Measurements from ENCODE around the gene MORN5.

Gene MORN5

GRCh38 chr9:122193651-122194050 lies 33.9 kb downstream of the MORN5 start:
- H3K79me2 ChIP-seq, result no peaks in the 10 kb centered on the region
- H3K4me2 ChIP-seq (ENCODE audit: low read length), result no peak overlapping the region
- H3K4me1 ChIP-seq, result no peaks in the 10 kb centered on the region
- no peak overlapping the region for H2AFZ ChIP-seq
- no peak overlapping the region for H3K9ac ChIP-seq
- H3K36me3 ChIP-seq (ENCODE audit: control insufficient read depth, insufficient read depth, low read length), result no peaks in the 10 kb centered on the region
- no peak overlapping the region for H3K4me3 ChIP-seq (ENCODE audit: low read depth, low read length)
- H3K9me3 ChIP-seq (ENCODE audit: control insufficient read depth, low read length), result no peaks in the 10 kb centered on the region
- no peaks in the 10 kb centered on the region for H3K27me3 ChIP-seq (ENCODE audit: control insufficient read depth, insufficient read depth, low read length)
- no peak overlapping the region for H3K27ac ChIP-seq
- TF ChIP-seq CTCF (IDR thresholded peaks at IDR 0.05), result no peak

DNA sequence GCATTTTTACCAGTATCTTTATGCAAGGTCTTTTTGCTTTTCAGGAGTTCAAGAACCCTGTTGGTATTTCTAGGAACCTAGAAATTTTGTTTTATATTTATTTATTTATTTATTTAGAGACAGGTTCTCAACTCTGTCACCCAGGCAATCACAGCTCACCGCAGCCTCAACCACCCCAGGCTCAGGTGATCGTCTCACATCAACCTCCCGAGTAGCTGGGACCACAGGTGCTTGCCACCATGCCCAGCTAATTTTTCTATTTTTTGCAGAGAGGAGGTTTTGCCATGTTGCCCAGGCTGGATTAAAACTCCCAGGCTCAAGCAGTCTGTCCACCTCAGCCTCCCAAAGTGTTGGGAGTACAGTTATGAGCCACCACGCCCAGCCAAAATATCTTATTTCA lies 36.2 kb downstream of the MORN5 start:
- Histone ChIP-seq H3K27me3 (ENCODE audit: control insufficient read depth, insufficient read depth, low read length) (no peaks in the 10 kb centered on the region), H3K36me3 (ENCODE audit: control insufficient read depth, insufficient read depth, low read length) (no peaks in the 10 kb centered on the region), H3K79me2 (no peaks in the 10 kb centered on the region), H3K4me1 (no peaks in the 10 kb centered on the region), H2AFZ (no peak overlapping the region), H3K4me3 (ENCODE audit: low read depth, low read length) (no peak overlapping the region), H3K4me2 (ENCODE audit: low read length) (no peak overlapping the region), H3K9ac (no peak overlapping the region), H3K9me3 (ENCODE audit: control insufficient read depth, low read length) (no peaks in the 10 kb centered on the region), H3K27ac (no peak overlapping the region)
- TF ChIP-seq CTCF (IDR thresholded peaks at IDR 0.05), result no peak

DNA sequence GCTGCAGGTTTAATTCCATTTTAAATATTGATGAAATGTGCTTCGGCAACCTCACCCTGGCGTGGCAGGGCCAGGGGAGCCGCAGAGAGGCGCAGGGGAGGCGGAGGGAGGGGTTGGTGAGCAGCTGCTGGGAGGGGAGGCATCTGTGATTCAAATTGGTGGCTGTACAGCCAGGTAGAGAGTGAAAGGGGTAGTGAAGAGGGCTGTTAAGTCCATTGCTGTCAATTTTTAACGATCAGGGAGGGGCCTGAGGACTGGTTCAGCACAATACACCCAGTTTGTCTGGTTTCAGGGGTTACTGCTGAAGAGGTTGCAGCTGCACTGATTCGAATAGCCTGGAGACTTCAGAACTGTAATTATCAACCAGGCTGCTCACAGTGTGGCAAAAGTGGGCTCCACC lies 37.7 kb downstream of the MORN5 start:
- no peaks in the 10 kb centered on the region for H3K79me2 ChIP-seq
- no peaks in the 10 kb centered on the region for H3K9me3 ChIP-seq (ENCODE audit: control insufficient read depth, low read length)
- H3K4me1 ChIP-seq, result no peaks in the 10 kb centered on the region
- H3K9ac ChIP-seq, result no peak overlapping the region
- TF ChIP-seq CTCF (IDR thresholded peaks at IDR 0.05), result no peak
- no peaks in the 10 kb centered on the region for H3K27me3 ChIP-seq (ENCODE audit: control insufficient read depth, insufficient read depth, low read length)
- no peak overlapping the region for H3K4me2 ChIP-seq (ENCODE audit: low read length)
- H3K4me3 ChIP-seq (ENCODE audit: low read depth, low read length), result no peak overlapping the region
- no peak overlapping the region for H3K27ac ChIP-seq
- no peak overlapping the region for H2AFZ ChIP-seq
- no peaks in the 10 kb centered on the region for H3K36me3 ChIP-seq (ENCODE audit: control insufficient read depth, insufficient read depth, low read length)

DNA sequence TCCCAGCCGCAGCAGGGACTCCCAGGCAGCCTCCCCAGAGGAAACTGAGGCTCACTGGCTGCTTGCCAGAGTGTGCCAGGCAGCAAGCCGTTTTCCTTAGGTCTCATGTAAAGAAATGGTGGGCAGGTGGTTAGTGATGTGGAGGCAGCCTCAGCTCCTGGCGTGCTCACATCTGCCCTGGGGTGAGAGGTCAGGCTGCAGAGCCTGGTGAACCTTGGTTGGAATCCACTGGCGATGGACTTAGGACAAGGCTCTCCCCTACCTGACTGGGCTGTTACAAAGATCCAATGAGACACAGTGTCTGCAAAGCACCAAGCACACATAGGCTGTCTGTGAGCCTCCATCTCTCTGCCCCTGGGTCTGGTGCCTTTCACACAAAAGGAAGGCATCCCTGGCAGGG lies 38.2 kb downstream of the MORN5 start:
- Histone ChIP-seq H3K4me3 (ENCODE audit: low read depth, low read length) (no peak overlapping the region), H3K79me2 (no peaks in the 10 kb centered on the region)

More for the DNA sequence above, 38.2 kb downstream of the MORN5 start:
- Histone ChIP-seq H3K36me3 (ENCODE audit: control insufficient read depth, insufficient read depth, low read length) (no peaks in the 10 kb centered on the region), H3K4me2 (ENCODE audit: low read length) (no peak overlapping the region), H3K27ac (no peak overlapping the region), H2AFZ (no peak overlapping the region), H3K27me3 (ENCODE audit: control insufficient read depth, insufficient read depth, low read length) (no peaks in the 10 kb centered on the region), H3K4me1 (no peaks in the 10 kb centered on the region), H3K9me3 (ENCODE audit: control insufficient read depth, low read length) (no peaks in the 10 kb centered on the region), H3K9ac (no peak overlapping the region)
- no peak for TF ChIP-seq CTCF (IDR thresholded peaks at IDR 0.05)
